Neural cell (in vitro differentiated cells): ENCODE data around the gene EYA2. TPM values are rescaled to one million over a fixed set of nuclear protein-coding genes. Genes with fewer than 3 reads are reported as not detected.

Experiments
- H2AFZ ChIP-seq: fragments of 200-600, 300-800 bp; sonication (generic), shearing (Covaris generic); 2 replicates; pipeline ENCODE4 v1.6.0; 2014; ENCODE audit warnings: low read depth, mild to moderate bottlenecking, antibody characterized with exemption, low read length, moderate library complexity
- H3F3A ChIP-seq: fragments of 200-600 bp; shearing (Covaris generic); 2 replicates; pipeline ENCODE4 v1.6.1; 2016; ENCODE audit warnings: mild to moderate bottlenecking, moderate library complexity, mixed read lengths, antibody characterized with exemption, low read length; ENCODE audit not compliant: insufficient read depth, poor library complexity, severe bottlenecking
- H3K27ac ChIP-seq: fragments of 200-600, 300-800 bp; sonication (generic), shearing (Covaris generic); 2 replicates; pipeline ENCODE4 v1.5.1; 2014; ENCODE audit warnings: mild to moderate bottlenecking, low read length, moderate library complexity
- H3K27me3 ChIP-seq: fragments of 300-800, 200-600 bp; sonication (generic), shearing (Covaris generic); 2 replicates; pipeline ENCODE4 v1.6.0; 2014; ENCODE audit warnings: mild to moderate bottlenecking, low read depth, low read length, moderate library complexity; ENCODE audit not compliant: insufficient read depth
- H3K36me3 ChIP-seq: fragments of 300-800, 200-600 bp; sonication (generic), shearing (Covaris generic); 2 replicates; pipeline ENCODE4 v1.5.1; 2014; ENCODE audit warnings: mild to moderate bottlenecking, antibody characterized with exemption, low read length, moderate library complexity; ENCODE audit not compliant: insufficient read depth
- H3K4me2 ChIP-seq: fragments of 300-800, 200-600 bp; sonication (generic), shearing (Covaris generic); 2 replicates; pipeline ENCODE4 v1.6.0; 2014; ENCODE audit warnings: mild to moderate bottlenecking, low read length
- H3K4me3 ChIP-seq: fragments of 300-800, 200-600 bp; sonication (generic), shearing (Covaris generic); 2 replicates; pipeline ENCODE4 v1.5.1; 2014; ENCODE audit warnings: mild to moderate bottlenecking, low read length, moderate library complexity
- H3K79me2 ChIP-seq: fragments of 200-600 bp; shearing (Covaris generic); replicated peaks from 2 replicates; pipeline ENCODE4 v1.6.0; 2014; ENCODE audit warnings: mild to moderate bottlenecking, low read length, moderate library complexity; ENCODE audit not compliant: insufficient read depth
- H3K9ac ChIP-seq: fragments of 300-800, 200-600 bp; sonication (generic), shearing (Covaris generic); 2 replicates; pipeline ENCODE4 v1.6.1; 2016; ENCODE audit warnings: mild to moderate bottlenecking, low read length, mixed read lengths
- H3K9me2 ChIP-seq: fragments of 200-600 bp; shearing (Covaris generic); 2 replicates; pipeline ENCODE4 v1.6.1; 2016; ENCODE audit warnings: mild to moderate bottlenecking, low read length, mixed read lengths; ENCODE audit not compliant: insufficient read depth
- H3K9me3 ChIP-seq: fragments of 200-600, 300-800 bp; sonication (generic), shearing (Covaris generic); 2 replicates; pipeline ENCODE4 v1.6.1; 2016; ENCODE audit warnings: mild to moderate bottlenecking, mixed run types, low read length, moderate library complexity, mixed read lengths
- H4K20me1 ChIP-seq: fragments of 200-600 bp; shearing (Covaris generic); 2 replicates; pipeline ENCODE4 v1.6.1; 2016; ENCODE audit warnings: mild to moderate bottlenecking, mixed run types; ENCODE audit not compliant: insufficient read depth
- EP300 ChIP-seq: fragments of 450-650 bp; conservative IDR thresholded peaks from 2 replicates; pipeline ENCODE4 v1.6.1; 2014; ENCODE audit warnings: antibody characterized with exemption, mild to moderate bottlenecking, moderate library complexity; ENCODE audit not compliant: poor library complexity, severe bottlenecking
- EZH2 ChIP-seq: fragments of 200-600, 300-800 bp; shearing (Covaris generic), sonication (generic); IDR thresholded peaks from 2 replicates; pipeline ENCODE4 v1.6.1; 2014; ENCODE audit warnings: antibody characterized with exemption, low read length, borderline replicate concordance, mild to moderate bottlenecking; ENCODE audit not compliant: insufficient read depth, poor library complexity, severe bottlenecking
- MXI1 ChIP-seq: fragments of 450-650 bp; conservative IDR thresholded peaks from 2 replicates; pipeline ENCODE4 v1.6.1; 2014; ENCODE audit warnings: antibody characterized with exemption, mild to moderate bottlenecking; ENCODE audit not compliant: poor library complexity, severe bottlenecking
- POLR2AphosphoS5 ChIP-seq: IDR thresholded peaks from 2 replicates; pipeline ENCODE4 v1.6.1; 2012
- RAD21 ChIP-seq: fragments of 450-650 bp; conservative IDR thresholded peaks from 2 replicates; pipeline ENCODE4 v1.6.1; 2014; ENCODE audit warnings: antibody characterized with exemption, mild to moderate bottlenecking, moderate library complexity
- REST ChIP-seq: IDR thresholded peaks from 2 replicates; pipeline ENCODE4 v1.6.1; 2012; ENCODE audit warnings: borderline replicate concordance
- SMC3 ChIP-seq: fragments of 450-650 bp; conservative IDR thresholded peaks from 2 replicates; pipeline ENCODE4 v1.6.1; 2014; ENCODE audit warnings: antibody characterized with exemption, mild to moderate bottlenecking, moderate library complexity; ENCODE audit not compliant: poor library complexity
- TAF1 ChIP-seq: IDR thresholded peaks from 2 replicates; pipeline ENCODE4 v1.6.1; 2012; ENCODE audit warnings: low read depth
- polyA plus RNA-seq: library from polyadenylated mRNA; depleted of rRNA; stranded (reverse); fragments of >200 nt; gene quantifications from 2 replicates; pipeline ENCODE4 v1.2.3, GENCODE V29; 2014
- TF ChIP-seq, protein P1 (sequence below): fragments of 450-650 bp; IDR thresholded peaks from 2 replicates; pipeline ENCODE4 v1.5.1; 2014; ENCODE audit warnings: antibody characterized with exemption, mild to moderate bottlenecking, moderate library complexity; ENCODE audit not compliant: poor library complexity, severe bottlenecking

Gene EYA2
- polyA plus RNA-seq, 1 donor from 2014 or later = 0.88 TPM

DNA sequence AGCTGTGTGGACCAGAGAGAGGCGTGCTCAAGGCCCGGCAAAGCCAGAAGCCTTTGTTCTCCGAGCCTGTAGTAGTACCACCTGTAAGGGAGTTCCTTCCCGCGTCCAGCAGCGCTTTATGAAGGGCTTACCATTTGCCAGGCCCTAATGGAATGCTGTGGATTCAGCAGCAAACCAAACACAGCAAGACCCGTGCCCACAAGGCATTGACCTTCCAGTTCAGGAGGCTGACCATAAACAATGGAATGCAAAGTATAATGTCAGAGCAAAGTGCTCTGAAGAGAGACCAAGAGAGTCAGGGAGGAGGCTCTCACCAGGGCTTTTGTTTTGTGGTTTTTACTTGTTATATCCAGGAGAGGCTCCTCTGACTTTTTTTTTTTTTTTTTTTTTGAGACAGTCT, 252.0 kb downstream of the EYA2 start:
- Histone ChIP-seq H3K9ac (no peak overlapping the region), H2AFZ (no peak overlapping the region), H3K27me3 (no peaks in the 10 kb centered on the region), H3K27ac (no peak overlapping the region), H3K9me2 (no peaks in the 10 kb centered on the region), H4K20me1 (no peaks in the 10 kb centered on the region), H3K36me3 (no peaks in the 10 kb centered on the region), H3K79me2 (no peaks in the 10 kb centered on the region), H3F3A (no peaks in the 10 kb centered on the region), H3K9me3 (no peaks in the 10 kb centered on the region), H3K4me3 (no peak overlapping the region), H3K4me2 (no peak overlapping the region)
- TF ChIP-seq RAD21 = no peak
- TF ChIP-seq REST = no peak
- TF ChIP-seq EZH2 = no peak
- no peak for TF ChIP-seq POLR2AphosphoS5
- TF ChIP-seq, protein P1, sequence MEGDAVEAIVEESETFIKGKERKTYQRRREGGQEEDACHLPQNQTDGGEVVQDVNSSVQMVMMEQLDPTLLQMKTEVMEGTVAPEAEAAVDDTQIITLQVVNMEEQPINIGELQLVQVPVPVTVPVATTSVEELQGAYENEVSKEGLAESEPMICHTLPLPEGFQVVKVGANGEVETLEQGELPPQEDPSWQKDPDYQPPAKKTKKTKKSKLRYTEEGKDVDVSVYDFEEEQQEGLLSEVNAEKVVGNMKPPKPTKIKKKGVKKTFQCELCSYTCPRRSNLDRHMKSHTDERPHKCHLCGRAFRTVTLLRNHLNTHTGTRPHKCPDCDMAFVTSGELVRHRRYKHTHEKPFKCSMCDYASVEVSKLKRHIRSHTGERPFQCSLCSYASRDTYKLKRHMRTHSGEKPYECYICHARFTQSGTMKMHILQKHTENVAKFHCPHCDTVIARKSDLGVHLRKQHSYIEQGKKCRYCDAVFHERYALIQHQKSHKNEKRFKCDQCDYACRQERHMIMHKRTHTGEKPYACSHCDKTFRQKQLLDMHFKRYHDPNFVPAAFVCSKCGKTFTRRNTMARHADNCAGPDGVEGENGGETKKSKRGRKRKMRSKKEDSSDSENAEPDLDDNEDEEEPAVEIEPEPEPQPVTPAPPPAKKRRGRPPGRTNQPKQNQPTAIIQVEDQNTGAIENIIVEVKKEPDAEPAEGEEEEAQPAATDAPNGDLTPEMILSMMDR = no peak
- TF ChIP-seq TAF1 = no peak
- no peak for TF ChIP-seq MXI1
- no peak for TF ChIP-seq SMC3
- no peak for TF ChIP-seq EP300

- Histone ChIP-seq H3K27me3 (no peaks in the 10 kb centered on the region), H3K9me2 (no peaks in the 10 kb centered on the region), H3F3A (no peaks in the 10 kb centered on the region), H3K9me3 (no peaks in the 10 kb centered on the region), H3K4me2 (no peak overlapping the region), H3K36me3 (no peaks in the 10 kb centered on the region), H3K9ac (no peak overlapping the region), H3K79me2 (no peaks in the 10 kb centered on the region), H3K27ac (no peak overlapping the region), H3K4me3 (no peak overlapping the region), H2AFZ (no peak overlapping the region), H4K20me1 (no peaks in the 10 kb centered on the region)
- TF ChIP-seq TAF1 (no peak), MXI1 (no peak), SMC3 (no peak), POLR2AphosphoS5 (no peak), EP300 (no peak), REST (no peak), EZH2 (no peak), RAD21 (no peak)
- TF ChIP-seq, protein P1 = no peak
These were observed 253.4 kb downstream of the EYA2 start for GRCh38 chr20:47148059-47148458.
